ENCODE measurements around the gene CEP128. TPM values are rescaled to one million over a fixed set of nuclear protein-coding genes. Genes with fewer than 3 reads are reported as not detected.

The CEP128 gene
- total RNA-seq, 4 donors from 2014 or later, result 5.6 to 9.0 (median 7.5) TPM

- no peak for TF ChIP-seq CTCF (IDR thresholded peaks at IDR 0.05; ENCODE audit: low read depth)
These were observed 176.5 kb downstream of the CEP128 start for GRCh38 chr14:80764921-80765507.

- no peak for TF ChIP-seq CTCF (IDR thresholded peaks at IDR 0.05; ENCODE audit: low read depth)
These were observed 177.0 kb downstream of the CEP128 start for GRCh38 chr14:80764496-80764895.

GRCh38 chr14:80762641-80763228, 178.8 kb downstream of the CEP128 start:
- TF ChIP-seq CTCF (IDR thresholded peaks at IDR 0.05; ENCODE audit: low read depth), result no peak

GRCh38 chr14:80754696-80755095, 186.8 kb downstream of the CEP128 start:
- no peak for TF ChIP-seq CTCF (IDR thresholded peaks at IDR 0.05; ENCODE audit: low read depth)

- no peak for TF ChIP-seq CTCF (IDR thresholded peaks at IDR 0.05; ENCODE audit: low read depth)
These were observed 190.3 kb downstream of the CEP128 start for GRCh38 chr14:80751285-80751684.

GRCh38 chr14:80726211-80726610, 215.3 kb downstream of the CEP128 start:
- no peak for TF ChIP-seq CTCF (IDR thresholded peaks at IDR 0.05; ENCODE audit: low read depth)

GRCh38 chr14:80718940-80719339, 222.6 kb downstream of the CEP128 start:
- no peak for TF ChIP-seq CTCF (IDR thresholded peaks at IDR 0.05; ENCODE audit: low read depth)
